ENCODE data around the gene ERBB3. TPM values are rescaled to one million over a fixed set of nuclear protein-coding genes. Genes with fewer than 3 reads are reported as not detected.

ERBB3 gene
- polyA plus RNA-seq, 4 donors, result 53.0 to 436 (median 106) TPM

GRCh38 chr12:56118688-56119357 lies 38.9 kb downstream of the ERBB3 start:
- Histone ChIP-seq H3K4me1 (ENCODE audit: control insufficient read depth in 3 of 3, insufficient read depth in 2 of 3, low read depth in 1 of 3, low read length in 2 of 3) (peaks cover 0 to 20% (median 5%) of the 10 kb centered on the region in 3 donors), H3K4me3 (ENCODE audit: low read depth in 1 of 3, low read length in 3 of 3) (peak overlapping the region; percentile 42 to 78 (median 68)), H3K36me3 (ENCODE audit: control insufficient read depth in 3 of 3, insufficient read depth in 2 of 3, low read depth in 1 of 3, low read length in 3 of 3) (peaks cover under 1 to 29% (median 5%) of the 10 kb centered on the region in 3 donors), H3K27me3 (ENCODE audit: control insufficient read depth in 3 of 3, insufficient read depth in 3 of 3, low read length in 3 of 3) (no peaks in the 10 kb centered on the region), H3K27ac (ENCODE audit: low read depth in 1 of 3, low read length in 2 of 3) (peak overlapping the region; percentile 90 to 96 (median 96)), H3K9me3 (ENCODE audit: control insufficient read depth in 2 of 2, insufficient read depth in 1 of 2, low read depth in 1 of 2, low read length in 1 of 2) (no peaks in the 10 kb centered on the region)
- FAIRE-seq, result no peak
- no peak for DNase-seq
- WGBS, 3 donors, result 1 to 8% (median 1%) methylated on average over 13 of the region's 13 CpGs

- no peak for FAIRE-seq
- 0 to 2% (median 0%) methylated on average over 2 of the region's 2 CpGs for WGBS, 3 donors
- DNase-seq, result peak; percentile 85 to 90
- peak overlapping the region in 1 of 3 donors; percentile 96 for H3K27ac ChIP-seq (ENCODE audit: low read depth in 1 of 3, low read length in 2 of 3)
- H3K9me3 ChIP-seq (ENCODE audit: control insufficient read depth in 2 of 2, insufficient read depth in 1 of 2, low read depth in 1 of 2, low read length in 1 of 2), result no peaks in the 10 kb centered on the region
- peak overlapping the region in 1 of 3 donors; percentile 78 for H3K4me3 ChIP-seq (ENCODE audit: low read depth in 1 of 3, low read length in 3 of 3)
- peaks cover 0 to 29% (median 5%) of the 10 kb centered on the region in 3 donors for H3K36me3 ChIP-seq (ENCODE audit: control insufficient read depth in 3 of 3, insufficient read depth in 2 of 3, low read depth in 1 of 3, low read length in 3 of 3)
- peaks cover 0 to 20% (median 5%) of the 10 kb centered on the region in 3 donors for H3K4me1 ChIP-seq (ENCODE audit: control insufficient read depth in 3 of 3, insufficient read depth in 2 of 3, low read depth in 1 of 3, low read length in 2 of 3)
- H3K27me3 ChIP-seq (ENCODE audit: control insufficient read depth in 3 of 3, insufficient read depth in 3 of 3, low read length in 3 of 3), result no peaks in the 10 kb centered on the region
These were observed 39.4 kb downstream of the ERBB3 start for GRCh38 chr12:56119361-56119796.

GRCh38 chr12:56120158-56120846 lies 40.3 kb downstream of the ERBB3 start:
- Histone ChIP-seq H3K9me3 (ENCODE audit: control insufficient read depth in 2 of 2, insufficient read depth in 1 of 2, low read depth in 1 of 2, low read length in 1 of 2) (no peaks in the 10 kb centered on the region), H3K4me3 (ENCODE audit: low read depth in 1 of 3, low read length in 3 of 3) (no peak overlapping the region), H3K27ac (ENCODE audit: low read depth in 1 of 3, low read length in 2 of 3) (no peak overlapping the region), H3K4me1 (ENCODE audit: control insufficient read depth in 3 of 3, insufficient read depth in 2 of 3, low read depth in 1 of 3, low read length in 2 of 3) (peaks cover 0 to 17% (median 5%) of the 10 kb centered on the region in 3 donors), H3K36me3 (ENCODE audit: control insufficient read depth in 3 of 3, insufficient read depth in 2 of 3, low read depth in 1 of 3, low read length in 3 of 3) (peaks cover 0 to 29% (median 5%) of the 10 kb centered on the region in 3 donors), H3K27me3 (ENCODE audit: control insufficient read depth in 3 of 3, insufficient read depth in 3 of 3, low read length in 3 of 3) (no peaks in the 10 kb centered on the region)
- no peak for DNase-seq
- FAIRE-seq, result no peak
- WGBS, 3 donors, result 92 to 94% (median 93%) methylated on average over 17 of the region's 17 CpGs

- 87 to 92% (median 92%) methylated on average over 11 of the region's 11 CpGs for WGBS, 3 donors
- no peaks in the 10 kb centered on the region for H3K9me3 ChIP-seq (ENCODE audit: control insufficient read depth in 2 of 2, insufficient read depth in 1 of 2, low read depth in 1 of 2, low read length in 1 of 2)
- H3K4me1 ChIP-seq (ENCODE audit: control insufficient read depth in 3 of 3, insufficient read depth in 2 of 3, low read depth in 1 of 3, low read length in 2 of 3), result peaks cover 0 to 22% (median 5%) of the 10 kb centered on the region in 3 donors
- no peak for DNase-seq
- no peaks in the 10 kb centered on the region for H3K27me3 ChIP-seq (ENCODE audit: control insufficient read depth in 3 of 3, insufficient read depth in 3 of 3, low read length in 3 of 3)
- no peak overlapping the region for H3K27ac ChIP-seq (ENCODE audit: low read depth in 1 of 3, low read length in 2 of 3)
- no peak for FAIRE-seq
- no peak overlapping the region for H3K4me3 ChIP-seq (ENCODE audit: low read depth in 1 of 3, low read length in 3 of 3)
- H3K36me3 ChIP-seq (ENCODE audit: control insufficient read depth in 3 of 3, insufficient read depth in 2 of 3, low read depth in 1 of 3, low read length in 3 of 3), result peaks cover 0 to 29% (median 5%) of the 10 kb centered on the region in 3 donors
These were observed 41.4 kb downstream of the ERBB3 start for GRCh38 chr12:56121204-56121870.

GRCh38 chr12:56122637-56123036 lies 42.7 kb downstream of the ERBB3 start:
- 85 to 94% (median 88%) methylated on average over 2 of the region's 2 CpGs for WGBS, 3 donors
- Histone ChIP-seq H3K4me1 (ENCODE audit: control insufficient read depth in 3 of 3, insufficient read depth in 2 of 3, low read depth in 1 of 3, low read length in 2 of 3) (peaks cover 0 to 35% (median 5%) of the 10 kb centered on the region in 3 donors), H3K36me3 (ENCODE audit: control insufficient read depth in 3 of 3, insufficient read depth in 2 of 3, low read depth in 1 of 3, low read length in 3 of 3) (peaks cover 0 to 28% (median 5%) of the 10 kb centered on the region in 3 donors), H3K27me3 (ENCODE audit: control insufficient read depth in 3 of 3, insufficient read depth in 3 of 3, low read length in 3 of 3) (no peaks in the 10 kb centered on the region), H3K4me3 (ENCODE audit: low read depth in 1 of 3, low read length in 3 of 3) (no peak overlapping the region), H3K9me3 (ENCODE audit: control insufficient read depth in 2 of 2, insufficient read depth in 1 of 2, low read depth in 1 of 2, low read length in 1 of 2) (no peaks in the 10 kb centered on the region), H3K27ac (ENCODE audit: low read depth in 1 of 3, low read length in 2 of 3) (no peak overlapping the region)
- FAIRE-seq (no peak), DNase-seq (no peak)

- H3K4me3 ChIP-seq (ENCODE audit: low read depth in 1 of 3, low read length in 3 of 3), result no peak overlapping the region
- no peak overlapping the region for H3K27ac ChIP-seq (ENCODE audit: low read depth in 1 of 3, low read length in 2 of 3)
- H3K36me3 ChIP-seq (ENCODE audit: control insufficient read depth in 3 of 3, insufficient read depth in 2 of 3, low read depth in 1 of 3, low read length in 3 of 3), result peaks cover 0 to 25% (median 5%) of the 10 kb centered on the region in 3 donors
- 73 to 75% (median 73%) methylated on average over 4 of the region's 4 CpGs for WGBS, 3 donors
- H3K9me3 ChIP-seq (ENCODE audit: control insufficient read depth in 2 of 2, insufficient read depth in 1 of 2, low read depth in 1 of 2, low read length in 1 of 2), result no peaks in the 10 kb centered on the region
- FAIRE-seq (no peak), DNase-seq (no peak)
- peaks cover 0 to 33% (median under 1%) of the 10 kb centered on the region in 3 donors for H3K4me1 ChIP-seq (ENCODE audit: control insufficient read depth in 3 of 3, insufficient read depth in 2 of 3, low read depth in 1 of 3, low read length in 2 of 3)
- no peaks in the 10 kb centered on the region for H3K27me3 ChIP-seq (ENCODE audit: control insufficient read depth in 3 of 3, insufficient read depth in 3 of 3, low read length in 3 of 3)
These were observed 44.2 kb downstream of the ERBB3 start for GRCh38 chr12:56124133-56124532.

- DNase-seq, result peak in 1 of 2 donors; percentile 26
- peak overlapping the region; percentile 62 to 93 (median 85) for H3K27ac ChIP-seq (ENCODE audit: low read depth in 1 of 3, low read length in 2 of 3)
- no peak for FAIRE-seq
- no peak overlapping the region for H3K4me3 ChIP-seq (ENCODE audit: low read depth in 1 of 3, low read length in 3 of 3)
- H3K36me3 ChIP-seq (ENCODE audit: control insufficient read depth in 3 of 3, insufficient read depth in 2 of 3, low read depth in 1 of 3, low read length in 3 of 3), result peaks cover 0 to 26% (median 0%) of the 10 kb centered on the region in 3 donors
- no peaks in the 10 kb centered on the region for H3K9me3 ChIP-seq (ENCODE audit: control insufficient read depth in 2 of 2, insufficient read depth in 1 of 2, low read depth in 1 of 2, low read length in 1 of 2)
- peaks cover 0 to 32% (median 0%) of the 10 kb centered on the region in 3 donors for H3K4me1 ChIP-seq (ENCODE audit: control insufficient read depth in 3 of 3, insufficient read depth in 2 of 3, low read depth in 1 of 3, low read length in 2 of 3)
- H3K27me3 ChIP-seq (ENCODE audit: control insufficient read depth in 3 of 3, insufficient read depth in 3 of 3, low read length in 3 of 3), result no peaks in the 10 kb centered on the region
- 32 to 45% (median 44%) methylated on average over 3 of the region's 3 CpGs for WGBS, 3 donors
These were observed 46.8 kb downstream of the ERBB3 start for GRCh38 chr12:56126732-56127239.

GRCh38 chr12:56127485-56127887 lies 47.5 kb downstream of the ERBB3 start:
- Histone ChIP-seq H3K4me3 (ENCODE audit: low read depth in 1 of 3, low read length in 3 of 3) (peak overlapping the region in 2 of 3 donors; percentile 14 to 94), H3K27ac (ENCODE audit: low read depth in 1 of 3, low read length in 2 of 3) (peak overlapping the region; percentile 62 to 93 (median 83)), H3K9me3 (ENCODE audit: control insufficient read depth in 2 of 2, insufficient read depth in 1 of 2, low read depth in 1 of 2, low read length in 1 of 2) (no peaks in the 10 kb centered on the region), H3K4me1 (ENCODE audit: control insufficient read depth in 3 of 3, insufficient read depth in 2 of 3, low read depth in 1 of 3, low read length in 2 of 3) (peaks cover 0 to 32% (median 0%) of the 10 kb centered on the region in 3 donors), H3K36me3 (ENCODE audit: control insufficient read depth in 3 of 3, insufficient read depth in 2 of 3, low read depth in 1 of 3, low read length in 3 of 3) (peaks cover 2 to 28% (median 2%) of the 10 kb centered on the region in 3 donors), H3K27me3 (ENCODE audit: control insufficient read depth in 3 of 3, insufficient read depth in 3 of 3, low read length in 3 of 3) (no peaks in the 10 kb centered on the region)
- WGBS, 3 donors, result 0 to 3% (median 1%) methylated on average over 8 of the region's 8 CpGs
- no peak for DNase-seq
- no peak for FAIRE-seq

All from small intestine (tissue), 7 donors.